Left cardiac atrium (tissue), 4 donors: Measurements from ENCODE around the gene SEMA4D. TPM values are rescaled to one million over a fixed set of nuclear protein-coding genes. Genes with fewer than 3 reads are reported as not detected.

ENCODE experiments used
- ATAC-seq, 2 donors: fragments of 200-7000 bp; cut with Tn5 transposase; one replicate each; pipeline ENCODE4 v1.9.1; 2020; ENCODE audit warnings: mild to moderate bottlenecking in 2 of 2, moderate library complexity in 2 of 2
- DNase-seq: peaks from one replicate; pipeline ENCODE4 v3.0.0-alpha.2; 2020
- intact Hi-C, 2 donors: fragments of 100-400 bp; cut with DNase I; formaldehyde crosslinking; loops; one replicate each; pipeline versions ENCODE4 v1.14.1 to v1.15.1; 2022 to 2023
- total RNA-seq, 2 donors: library from RNA; stranded (reverse); fragmentation: NEBNext Ultra II Directional; extraction: Animal tissue kit (Norgen Biotek cat#: 25700); gene quantifications; one replicate each; pipeline ENCODE4 v1.2.1, GENCODE V29; 2021
- donor health status: DM: no; HTN: yes; CAD: no.
- donor health status: DM: no; HTN: yes; CAD: no; lungs with severe emphysema.
- donor health status: DM: yes; HTN: yes; CAD: no.
- donor health status: Dilated cardiomyopathy.

Gene SEMA4D
- total RNA-seq, 2 donors from 2014 or later, result 17.5 to 22.4 TPM

DNA sequence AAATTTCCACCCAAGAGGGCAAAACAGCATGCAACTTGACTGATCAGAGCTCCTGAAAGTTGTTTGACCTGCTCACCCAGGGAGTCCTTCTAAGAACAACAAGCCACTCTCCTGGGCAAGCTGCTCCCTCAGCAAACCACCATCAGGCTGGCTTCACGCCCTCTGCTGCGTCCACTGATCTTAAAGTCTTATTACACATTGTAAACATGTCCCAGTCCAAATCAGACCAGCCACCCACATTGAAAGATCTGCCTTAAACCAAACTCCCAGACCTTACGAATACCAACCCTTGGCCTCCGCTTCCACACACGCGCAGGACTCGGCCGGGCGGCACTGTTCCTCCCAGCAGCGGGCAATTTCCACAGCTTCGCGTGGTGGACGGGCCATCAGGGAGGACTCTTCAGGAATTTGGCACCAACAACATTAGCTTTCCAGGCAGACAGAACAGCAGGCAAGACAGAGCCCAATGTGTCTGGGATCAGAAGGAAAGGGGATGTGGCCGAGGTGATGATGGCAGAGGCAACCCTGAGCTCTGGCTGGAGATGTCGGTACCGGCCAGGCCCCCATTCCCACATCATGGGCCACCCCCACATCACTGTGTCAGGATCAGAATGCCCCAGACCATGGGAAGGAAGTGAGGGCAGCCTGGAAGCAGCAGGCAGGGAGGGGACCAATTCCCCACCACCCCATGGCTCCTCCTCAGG, 56.8 kb downstream of the SEMA4D start:
- ATAC-seq, result no peak

DNA sequence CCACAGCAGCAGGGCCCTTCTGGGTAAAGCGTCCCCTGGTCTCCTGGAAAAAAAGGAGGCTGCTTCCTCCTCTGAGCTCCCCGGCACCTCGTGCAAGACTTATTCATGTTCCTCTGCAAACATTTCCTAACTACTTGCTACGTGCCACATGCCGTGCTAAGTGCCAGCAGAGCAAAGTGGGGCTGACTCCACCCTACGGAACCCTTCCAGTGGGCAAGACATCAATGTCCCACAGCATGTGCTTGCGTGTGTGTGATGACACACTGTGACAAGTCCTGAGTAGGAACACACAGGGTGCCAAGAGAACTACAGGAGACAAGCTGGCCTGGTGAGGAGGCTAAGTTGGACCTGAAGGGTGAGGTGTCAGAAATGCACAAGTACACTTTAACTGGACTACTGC, 57.4 kb downstream of the SEMA4D start:
- intact Hi-C loops, result no loop called here
- ATAC-seq, result peak; percentile 17 to 71
- DNase-seq, result peak; percentile 53

More for the DNA sequence above, 56.8 kb downstream of the SEMA4D start:
- DNase-seq, result no peak
- intact Hi-C loops, result no loop called here

DNA sequence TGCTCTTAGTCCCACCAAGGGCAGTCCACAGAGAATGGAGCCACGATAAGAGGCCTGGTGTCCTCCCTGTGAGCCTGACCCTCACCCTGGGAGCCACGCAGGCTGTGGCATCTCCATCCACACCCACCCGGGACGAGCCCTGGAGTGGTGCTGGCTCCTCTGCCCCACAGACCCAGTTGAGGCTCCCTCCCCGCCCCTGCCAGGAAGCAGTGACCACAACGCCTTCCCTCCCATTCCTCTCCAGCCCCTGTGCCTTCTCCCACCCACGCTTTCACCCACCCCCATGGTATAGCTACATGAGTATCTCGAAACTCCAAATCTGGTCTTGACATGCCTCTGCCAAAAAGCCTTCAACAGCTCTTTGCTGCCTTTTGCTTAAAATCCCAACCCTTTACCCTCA, 57.9 kb downstream of the SEMA4D start:
- ATAC-seq (no peak), DNase-seq (no peak)
- intact Hi-C loops, result no loop called here

DNA sequence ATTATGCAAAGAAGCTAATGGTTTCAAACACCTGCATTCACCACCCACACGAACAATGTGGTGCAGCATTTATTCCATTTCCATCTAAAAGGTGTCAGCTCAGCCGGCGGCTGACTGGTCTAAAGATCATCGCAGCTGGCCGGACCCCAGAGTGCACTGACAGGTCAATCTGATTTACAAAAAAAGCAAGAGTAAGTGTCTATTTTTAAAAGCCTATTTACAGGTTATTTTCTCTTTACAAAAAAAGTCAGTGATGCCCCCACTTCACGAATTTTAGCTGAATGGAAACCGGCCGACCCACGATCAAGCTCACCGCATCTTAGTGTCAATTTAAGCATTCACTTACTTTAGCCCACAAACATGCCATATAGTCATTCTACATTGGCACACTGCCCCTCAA, 58.3 kb downstream of the SEMA4D start:
- ATAC-seq (no peak), DNase-seq (no peak)
- intact Hi-C loops, result no loop called here

DNA sequence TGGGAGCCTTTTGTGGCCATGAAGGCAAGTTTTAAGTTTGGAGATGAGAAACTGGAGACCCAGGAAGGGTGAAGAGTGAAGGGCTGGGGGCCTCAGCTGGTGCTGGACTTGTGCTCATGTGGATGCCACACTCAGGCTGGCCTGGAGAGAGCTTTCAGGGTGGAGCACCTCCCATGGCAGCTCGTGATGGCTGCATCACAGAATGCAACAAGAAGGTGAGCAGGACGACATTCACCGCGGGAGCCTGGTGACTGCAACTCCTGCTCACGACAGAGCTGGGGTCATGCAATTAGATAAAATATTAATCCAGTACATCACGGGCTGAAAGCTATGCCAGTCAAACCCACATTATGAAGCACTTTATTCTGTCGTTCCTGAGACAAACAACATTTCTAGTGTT, 59.7 kb downstream of the SEMA4D start:
- no peak for DNase-seq
- ATAC-seq, result no peak
- intact Hi-C loops, result no loop called here

DNA sequence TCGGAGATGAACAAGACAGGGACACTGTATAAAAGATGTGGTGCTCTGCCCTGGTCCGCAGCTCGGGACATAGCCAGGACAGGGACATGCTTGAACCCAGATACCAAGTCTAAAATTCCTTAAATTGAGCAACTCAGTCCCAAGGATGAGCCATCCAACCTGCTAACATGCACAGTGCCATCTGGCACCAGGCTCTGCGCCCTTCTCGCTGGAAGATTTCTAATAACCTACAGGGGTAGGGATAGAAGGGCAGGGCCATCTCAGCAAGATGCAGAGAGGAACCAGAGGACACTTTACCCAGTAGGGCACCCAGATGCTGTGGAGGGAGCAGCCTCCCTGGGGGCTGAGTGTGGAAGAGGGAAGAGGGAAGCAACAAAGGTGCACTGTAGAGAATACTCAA, 60.1 kb downstream of the SEMA4D start:
- intact Hi-C loops, result no loop called here
- ATAC-seq (no peak), DNase-seq (no peak)

DNA sequence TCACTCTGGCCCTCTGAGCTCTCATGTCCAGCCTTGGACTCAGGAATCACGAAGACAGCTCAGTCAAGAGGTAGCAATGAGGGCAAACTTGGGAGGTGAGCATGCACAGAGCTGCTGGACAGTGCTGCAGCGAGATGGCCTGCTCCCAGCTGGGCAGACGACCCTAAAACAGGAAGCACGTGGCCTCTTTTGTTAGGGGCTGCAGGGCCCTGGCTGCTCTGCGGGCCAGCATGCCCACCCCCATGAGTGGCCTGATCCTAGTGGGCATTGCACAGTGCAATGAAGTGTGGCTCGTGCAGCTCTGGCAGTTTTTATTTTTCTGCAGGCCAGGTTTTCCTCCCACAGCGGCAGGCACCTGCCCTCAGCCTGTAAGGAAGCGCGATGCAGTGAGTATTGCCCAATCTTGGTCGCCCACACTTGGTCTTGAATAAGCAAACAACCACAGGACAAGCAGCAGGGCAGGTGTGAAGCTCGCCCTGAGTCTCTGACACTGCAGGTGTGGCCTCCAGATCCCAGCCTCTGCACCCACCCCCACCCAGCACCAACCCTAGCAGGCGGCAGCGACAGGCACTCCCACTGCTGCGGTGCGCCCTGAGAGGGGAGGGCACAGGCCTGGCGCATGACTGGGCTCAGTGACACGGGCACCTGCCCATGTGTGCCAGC, 60.8 kb downstream of the SEMA4D start:
- DNase-seq (no peak), ATAC-seq (peak in 1 of 2 donors; percentile 46)
- intact Hi-C loops, result no loop called here

DNA sequence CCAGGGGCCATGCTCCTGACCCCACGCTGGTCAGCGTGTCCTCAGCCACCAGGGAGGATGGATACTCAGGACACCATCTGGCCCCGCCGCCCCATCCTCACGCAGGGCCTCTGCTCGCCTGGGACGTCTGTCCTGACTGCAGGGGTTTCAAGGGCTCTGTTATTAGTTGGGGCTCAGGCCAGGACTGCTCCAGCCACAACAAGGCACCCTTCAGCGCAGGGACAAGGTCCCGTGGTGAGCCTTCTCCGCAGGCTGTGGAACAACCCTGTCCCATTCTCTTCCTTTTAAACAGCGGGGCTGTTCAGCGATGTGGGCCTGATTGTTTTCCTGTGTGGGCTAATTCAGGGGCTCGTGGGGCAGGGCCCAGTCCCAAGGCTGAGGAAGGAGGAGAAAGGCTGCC, 61.6 kb downstream of the SEMA4D start:
- intact Hi-C loops, result no loop called here
- ATAC-seq (no peak), DNase-seq (no peak)

DNA sequence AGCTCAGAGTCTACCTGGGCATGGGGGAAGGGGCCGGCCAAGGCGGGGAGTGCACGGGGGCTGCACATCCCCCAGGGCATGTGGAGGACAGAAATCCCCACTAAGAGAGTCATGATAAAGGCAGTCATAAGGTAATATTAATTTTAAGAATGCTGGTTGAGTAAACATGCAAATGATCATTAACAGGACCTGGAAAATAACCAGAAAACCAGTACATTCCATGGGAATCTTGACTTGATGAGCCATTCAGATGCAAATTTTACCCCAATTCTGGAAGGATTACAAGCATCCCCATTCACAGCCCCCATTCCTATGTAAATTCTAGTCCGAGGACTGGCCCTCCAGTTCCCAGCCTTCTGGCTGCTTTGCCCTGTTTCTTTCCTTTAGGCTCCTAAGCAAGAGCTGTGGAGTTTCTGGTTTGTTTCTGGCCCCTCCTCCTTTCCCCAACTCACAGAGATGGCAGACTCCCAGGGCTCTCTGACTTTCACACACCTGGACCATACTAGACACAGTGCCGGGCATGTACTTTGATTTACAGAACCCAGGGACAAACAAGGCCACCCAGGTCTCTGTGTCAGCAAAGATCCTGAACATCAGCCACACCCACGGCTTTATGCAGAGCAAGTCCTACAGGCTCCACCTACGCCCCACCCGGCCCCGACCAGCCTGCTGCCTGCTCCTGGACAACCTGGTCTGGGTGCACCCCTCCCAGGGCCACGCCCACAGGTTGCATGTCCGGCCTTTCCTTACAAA, 62.7 kb downstream of the SEMA4D start:
- ATAC-seq, result peak in 1 of 2 donors; percentile 24
- intact Hi-C loops, result no loop called here
- DNase-seq, result no peak

DNA sequence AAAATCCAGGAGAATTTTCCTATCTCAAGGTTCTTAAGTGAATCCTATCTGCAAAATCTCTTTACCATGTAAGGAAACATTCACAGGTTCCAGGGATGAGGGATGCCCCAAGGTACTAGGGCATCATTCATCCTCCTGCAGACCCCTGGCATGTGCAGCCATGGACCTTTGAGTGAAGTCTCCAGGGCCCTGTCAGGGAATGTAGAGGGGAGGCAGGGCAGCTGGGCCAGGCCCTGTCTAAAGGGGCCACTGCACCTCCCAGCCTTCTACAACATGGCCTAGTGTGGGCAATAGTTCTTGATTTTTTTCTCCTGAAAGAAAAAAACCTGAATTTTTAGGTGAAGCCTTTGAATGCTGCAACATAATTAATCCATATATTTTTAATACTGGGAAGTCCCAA, 63.3 kb downstream of the SEMA4D start:
- intact Hi-C loops, result no loop called here
- ATAC-seq (no peak), DNase-seq (no peak)

DNA sequence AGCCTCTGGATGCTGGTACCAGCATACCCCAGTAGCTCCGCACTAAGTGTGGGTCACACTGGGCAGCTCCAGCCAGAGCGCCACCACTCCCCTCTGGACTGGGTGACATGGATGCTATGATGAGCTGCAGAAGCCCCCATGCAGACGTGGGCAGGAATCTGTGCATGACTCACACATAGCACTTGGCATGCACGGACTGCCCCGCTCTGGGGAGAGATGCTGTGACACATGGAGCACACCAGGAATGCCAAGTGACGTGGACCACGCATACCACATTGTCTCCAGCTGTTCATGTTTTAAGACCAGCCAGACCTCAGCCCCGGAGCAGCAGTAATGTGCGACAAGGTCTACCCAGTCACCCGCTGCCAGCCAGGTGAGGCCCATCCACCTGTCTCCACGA, 64.1 kb downstream of the SEMA4D start:
- intact Hi-C loops, result no loop called here
- DNase-seq (no peak), ATAC-seq (no peak)

DNA sequence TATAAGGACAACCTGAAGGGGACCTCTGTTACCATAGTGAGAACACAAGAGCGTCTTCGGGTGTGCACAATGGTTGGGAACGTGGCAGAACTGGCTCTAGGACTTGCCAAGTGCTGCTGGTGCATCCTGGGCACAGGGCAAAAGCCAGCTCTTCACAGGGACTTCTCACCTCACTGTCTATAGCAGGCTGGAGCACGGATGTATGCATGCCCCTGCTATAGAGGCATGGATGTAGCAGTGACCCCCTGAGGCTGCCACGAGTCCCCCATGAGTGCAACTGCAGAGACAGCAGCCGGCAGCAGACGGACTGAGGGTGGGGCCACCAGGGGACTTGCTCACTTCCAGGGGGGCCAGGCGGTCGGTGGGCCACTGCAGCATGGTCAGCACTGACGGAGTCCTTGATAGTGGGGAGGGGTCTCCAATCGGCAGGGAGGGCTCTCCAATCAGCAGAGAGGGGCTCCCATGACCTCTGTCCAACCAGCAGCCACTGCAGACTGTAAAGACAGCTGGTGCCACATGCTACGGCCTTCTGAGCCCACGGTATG, 64.9 kb downstream of the SEMA4D start:
- intact Hi-C loops, result no loop called here
- no peak for ATAC-seq
- DNase-seq, result no peak

DNA sequence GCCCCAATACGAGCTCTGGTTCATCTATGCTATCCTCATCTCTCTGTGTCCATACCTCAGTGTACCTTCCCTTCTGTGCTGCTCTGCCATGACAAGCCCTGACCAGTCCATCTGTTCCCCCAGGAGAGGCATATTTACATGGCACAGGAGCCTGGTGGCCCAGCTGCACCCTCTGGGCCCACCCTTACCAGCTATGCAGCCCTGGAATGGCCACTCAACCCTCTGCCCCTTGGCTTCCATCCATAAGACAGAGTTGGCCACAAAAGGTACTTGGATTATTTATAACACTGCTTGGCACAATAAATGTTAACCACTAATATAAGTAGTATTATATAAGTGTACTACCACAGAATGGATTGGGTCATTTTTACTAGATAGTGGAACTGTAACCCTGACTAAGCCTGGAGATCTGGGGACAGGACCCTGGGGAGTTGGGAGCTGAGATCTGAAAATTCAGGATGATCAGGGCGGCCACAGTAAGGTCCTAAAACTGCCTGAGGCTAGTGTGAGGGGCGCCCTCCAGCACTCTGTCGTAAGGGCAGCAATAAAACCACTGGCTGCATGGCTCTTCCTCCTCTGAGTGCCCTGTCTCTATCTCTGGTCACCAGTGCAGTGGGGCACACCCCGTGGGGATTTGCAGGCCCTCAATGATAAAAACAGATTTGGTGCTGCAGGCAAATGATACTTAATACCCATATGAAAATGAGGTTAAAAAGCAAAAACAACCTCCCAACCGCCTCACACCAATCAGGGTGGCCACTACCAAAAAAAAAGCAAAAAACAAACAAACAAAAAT, 65.8 kb downstream of the SEMA4D start:
- no peak for ATAC-seq
- intact Hi-C loops, result no loop called here
- no peak for DNase-seq

DNA sequence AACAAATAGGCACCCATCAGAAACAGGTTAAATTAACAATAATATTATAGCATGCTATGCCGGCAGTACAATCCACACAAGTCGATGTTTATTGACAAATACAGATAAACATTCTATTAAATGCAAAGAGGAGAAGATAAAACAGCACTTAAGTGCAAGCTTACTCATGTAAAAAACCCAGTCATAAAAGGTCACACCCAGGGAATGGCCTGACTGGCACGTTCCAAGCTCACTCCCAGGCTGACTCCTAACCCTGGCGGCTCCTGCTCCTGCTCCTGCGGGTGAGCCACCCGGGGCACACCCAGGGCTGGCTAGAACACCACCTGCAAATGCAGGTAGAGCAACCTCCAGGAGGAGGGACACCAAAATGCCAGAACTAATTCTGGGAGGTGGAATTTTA, 66.9 kb downstream of the SEMA4D start:
- intact Hi-C loops, result no loop called here
- peak in 1 of 2 donors; percentile 48 for ATAC-seq
- DNase-seq, result no peak

DNA sequence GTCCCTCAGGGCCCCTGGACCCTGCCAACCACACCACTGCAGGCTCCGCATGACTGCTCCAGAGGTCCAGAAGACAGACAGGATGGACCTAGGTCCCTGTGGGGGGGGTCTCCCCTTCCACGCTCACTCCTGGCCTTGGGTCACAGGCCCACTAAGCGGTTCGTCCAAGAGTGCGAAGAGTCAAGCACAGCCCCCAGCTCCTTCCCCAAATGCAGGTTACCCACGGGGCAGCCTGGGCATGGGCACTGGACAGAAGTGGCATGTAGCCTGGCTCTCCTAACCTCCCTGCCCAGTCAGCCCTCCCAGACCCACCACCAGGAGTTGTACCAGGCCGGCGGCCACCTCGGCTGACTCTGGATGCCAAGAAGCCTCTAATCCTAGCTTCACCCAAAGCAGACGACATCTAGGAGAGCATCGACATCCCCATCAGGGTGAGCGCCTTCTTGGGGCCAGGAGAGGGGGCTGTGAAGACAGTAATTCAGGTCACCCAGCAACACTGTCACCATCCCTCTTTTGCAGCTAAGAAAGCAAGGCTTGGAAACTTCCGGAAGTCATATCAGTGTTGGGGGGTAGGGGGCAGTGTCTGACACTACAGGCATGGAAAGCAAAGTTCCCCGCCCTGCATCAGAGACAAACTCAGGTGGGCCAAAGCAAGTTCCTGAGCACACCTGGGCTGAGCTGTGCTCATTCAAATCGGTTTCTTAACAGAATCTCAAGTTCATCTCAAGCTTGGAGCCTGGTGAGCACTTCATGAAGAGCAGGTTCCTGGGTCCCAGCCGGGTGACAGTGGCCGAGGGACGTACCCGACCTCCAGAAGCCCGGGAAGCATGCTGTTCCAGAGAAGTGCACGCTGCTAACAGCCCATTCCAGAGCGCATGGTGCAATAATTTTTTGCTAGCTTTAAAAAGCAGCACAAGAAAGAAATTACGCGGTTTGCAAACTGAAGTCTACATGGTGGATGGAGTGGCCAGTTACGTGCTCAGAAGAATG, 68.7 kb downstream of the SEMA4D start:
- intact Hi-C loops, result no loop called here
- DNase-seq, result no peak
- ATAC-seq, result no peak

DNA sequence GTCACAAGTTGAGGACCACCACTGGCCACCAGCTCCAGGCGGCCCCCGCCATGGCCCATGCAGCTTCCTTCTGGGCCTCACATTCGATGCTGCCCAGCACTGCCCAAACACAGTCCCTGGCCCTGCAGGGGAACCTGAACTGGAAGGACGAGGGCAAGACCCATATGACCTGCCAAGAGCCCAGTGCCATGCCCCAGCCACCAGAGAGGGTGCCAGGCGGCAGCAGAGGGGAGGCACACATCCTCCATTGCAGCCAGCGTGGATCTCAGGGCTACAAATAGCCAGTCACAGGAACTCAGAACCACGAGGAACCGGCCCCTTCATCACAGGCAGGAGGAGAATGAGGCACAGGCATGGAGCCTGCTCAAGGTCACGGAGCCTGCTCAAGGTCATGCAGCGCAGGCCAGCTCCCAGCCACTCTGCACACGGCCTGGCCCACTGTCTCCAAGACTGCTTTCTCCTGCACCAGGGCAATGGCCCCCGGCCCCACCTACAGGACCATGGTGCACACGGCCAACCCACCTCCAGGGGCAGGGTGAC, 69.6 kb downstream of the SEMA4D start:
- no peak for ATAC-seq
- DNase-seq, result no peak
- intact Hi-C loops, result no loop called here

DNA sequence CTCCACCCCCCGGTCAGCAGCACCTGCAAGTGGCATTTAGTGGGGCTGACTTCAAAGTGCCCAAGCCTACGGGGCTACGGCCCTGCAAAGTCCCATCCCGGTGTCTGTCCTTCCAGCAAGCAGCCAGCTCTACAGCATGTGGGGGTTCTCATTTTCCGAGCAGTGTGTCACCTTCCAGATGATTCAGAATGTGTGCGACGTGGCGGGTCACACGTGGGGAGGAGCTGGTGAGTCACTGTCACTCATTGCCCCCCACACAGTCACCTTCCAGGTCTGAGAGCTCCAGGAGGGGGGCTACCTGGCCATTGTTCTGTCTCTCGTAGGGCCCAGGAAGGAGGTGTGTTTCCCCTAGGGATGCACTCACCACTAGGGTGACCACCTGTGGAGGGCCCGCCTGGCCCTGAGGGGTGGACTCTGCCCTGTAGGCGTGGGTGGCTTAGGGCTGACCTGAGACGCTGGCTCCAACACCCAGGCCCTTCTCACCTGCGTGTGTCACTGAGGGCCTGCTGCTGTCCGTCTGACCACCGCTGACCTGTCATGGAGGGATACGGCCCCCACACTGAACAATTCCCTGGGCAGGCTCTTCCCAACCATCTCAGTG, 70.2 kb downstream of the SEMA4D start:
- no peak for ATAC-seq
- no peak for DNase-seq
- intact Hi-C loops, result no loop called here
